Measurements from ENCODE around the gene RAD51B. TPM values are rescaled to one million over a fixed set of nuclear protein-coding genes. Genes with fewer than 3 reads are reported as not detected.

Gene RAD51B
- total and polyA plus RNA-seq, 7 donors = 2.4 to 24.4 (median 7.1) TPM

GRCh38 chr14:68724914-68725313 lies 905.3 kb downstream of the RAD51B start:
- 91 to 92% methylated on average over 3 of the region's 3 CpGs for WGBS, 2 donors
- H3K36me3 ChIP-seq = no peaks in the 10 kb centered on the region
- intact Hi-C loops (cut with DNase I) = loop anchor here (5.0 kb wide), 1 partner anchor 37 kb away; no protein-coding TSS in a partner anchor

DNA sequence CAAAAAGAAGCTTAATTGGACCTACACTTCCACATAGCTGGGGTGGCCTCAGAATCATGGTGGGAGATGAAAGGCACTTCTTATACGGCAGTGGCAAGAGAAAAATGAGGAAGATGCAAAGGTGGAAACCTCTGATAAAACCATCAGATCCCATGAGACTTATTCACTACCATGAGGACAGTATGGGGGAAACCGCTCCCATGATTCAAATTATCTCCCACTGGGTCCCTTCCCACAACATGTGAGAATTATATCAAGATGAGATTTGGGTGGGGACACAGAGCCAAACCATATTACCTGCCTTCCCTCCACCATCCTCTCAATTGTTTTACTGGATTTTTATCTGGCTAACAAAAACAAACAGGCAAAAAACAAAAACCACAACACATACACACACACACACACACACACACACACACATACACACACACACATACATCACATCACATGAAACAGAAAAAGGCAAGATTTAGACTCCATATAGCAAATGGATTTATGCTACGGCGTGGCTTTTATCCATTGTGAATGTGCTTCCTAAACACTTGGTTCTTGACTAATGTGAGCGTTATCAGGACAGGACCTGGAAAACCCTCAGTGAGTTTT lies 906.6 kb downstream of the RAD51B start:
- Histone ChIP-seq H3K27me3 (no peaks in the 10 kb centered on the region), H3K9me3 (no peaks in the 10 kb centered on the region), H3K36me3 (no peaks in the 10 kb centered on the region), H3K4me3 (no peak overlapping the region), H3K27ac (no peak overlapping the region), H3K4me1 (no peaks in the 10 kb centered on the region)
- DNase-seq = no peak
- WGBS, 2 donors = 88 to 94% methylated on average over 5 of the region's 5 CpGs
- intact Hi-C loops (cut with DNase I) = no loop called here
- TF ChIP-seq POLR2A (IDR thresholded peaks at IDR 0.05) (no peak), EP300 (IDR thresholded peaks at IDR 0.05) (no peak), POLR2AphosphoS5 (IDR thresholded peaks at IDR 0.05) (no peak)
- TF ChIP-seq, protein P1, sequence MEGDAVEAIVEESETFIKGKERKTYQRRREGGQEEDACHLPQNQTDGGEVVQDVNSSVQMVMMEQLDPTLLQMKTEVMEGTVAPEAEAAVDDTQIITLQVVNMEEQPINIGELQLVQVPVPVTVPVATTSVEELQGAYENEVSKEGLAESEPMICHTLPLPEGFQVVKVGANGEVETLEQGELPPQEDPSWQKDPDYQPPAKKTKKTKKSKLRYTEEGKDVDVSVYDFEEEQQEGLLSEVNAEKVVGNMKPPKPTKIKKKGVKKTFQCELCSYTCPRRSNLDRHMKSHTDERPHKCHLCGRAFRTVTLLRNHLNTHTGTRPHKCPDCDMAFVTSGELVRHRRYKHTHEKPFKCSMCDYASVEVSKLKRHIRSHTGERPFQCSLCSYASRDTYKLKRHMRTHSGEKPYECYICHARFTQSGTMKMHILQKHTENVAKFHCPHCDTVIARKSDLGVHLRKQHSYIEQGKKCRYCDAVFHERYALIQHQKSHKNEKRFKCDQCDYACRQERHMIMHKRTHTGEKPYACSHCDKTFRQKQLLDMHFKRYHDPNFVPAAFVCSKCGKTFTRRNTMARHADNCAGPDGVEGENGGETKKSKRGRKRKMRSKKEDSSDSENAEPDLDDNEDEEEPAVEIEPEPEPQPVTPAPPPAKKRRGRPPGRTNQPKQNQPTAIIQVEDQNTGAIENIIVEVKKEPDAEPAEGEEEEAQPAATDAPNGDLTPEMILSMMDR (IDR thresholded peaks at IDR 0.05) = no peak

More at GRCh38 chr14:68724914-68725313, 905.3 kb downstream of the RAD51B start:
- Histone ChIP-seq H3K4me3 (no peak overlapping the region), H3K27ac (no peak overlapping the region), H3K4me1 (no peaks in the 10 kb centered on the region), H3K27me3 (no peaks in the 10 kb centered on the region), H3K9me3 (no peaks in the 10 kb centered on the region)
- TF ChIP-seq POLR2AphosphoS5 (IDR thresholded peaks at IDR 0.05) (no peak), POLR2A (IDR thresholded peaks at IDR 0.05) (no peak), EP300 (IDR thresholded peaks at IDR 0.05) (no peak)
- TF ChIP-seq, protein P1 (IDR thresholded peaks at IDR 0.05) = no peak
- DNase-seq = no peak

GRCh38 chr14:68727315-68728047 lies 907.9 kb downstream of the RAD51B start:
- TF ChIP-seq POLR2AphosphoS5 (IDR thresholded peaks at IDR 0.05) (no peak), EP300 (IDR thresholded peaks at IDR 0.05) (no peak), POLR2A (IDR thresholded peaks at IDR 0.05) (no peak)
- TF ChIP-seq, protein P1 (IDR thresholded peaks at IDR 0.05) = no peak
- intact Hi-C loops (cut with DNase I) = no loop called here
- Histone ChIP-seq H3K9me3 (no peaks in the 10 kb centered on the region), H3K4me3 (no peak overlapping the region), H3K27ac (no peak overlapping the region), H3K4me1 (no peaks in the 10 kb centered on the region), H3K36me3 (no peaks in the 10 kb centered on the region), H3K27me3 (no peaks in the 10 kb centered on the region)
- 27 to 59% methylated on average over 5 of the region's 5 CpGs for WGBS, 2 donors
- no peak for DNase-seq

GRCh38 chr14:68728342-68729106 lies 908.9 kb downstream of the RAD51B start:
- no peak overlapping the region for H3K4me3 ChIP-seq
- no peak overlapping the region for H3K27ac ChIP-seq
- TF ChIP-seq, protein P1 (IDR thresholded peaks at IDR 0.05) = no peak
- TF ChIP-seq POLR2A (IDR thresholded peaks at IDR 0.05) (no peak), EP300 (IDR thresholded peaks at IDR 0.05) (no peak), POLR2AphosphoS5 (IDR thresholded peaks at IDR 0.05) (no peak)
- H3K4me1 ChIP-seq = peaks cover 0 to 9% (median 2%) of the 10 kb centered on the region in 4 donors
- H3K36me3 ChIP-seq = no peaks in the 10 kb centered on the region
- 83 to 87% methylated on average over 10 of the region's 10 CpGs for WGBS, 2 donors
- H3K27me3 ChIP-seq = no peaks in the 10 kb centered on the region
- no peak for DNase-seq
- no peaks in the 10 kb centered on the region for H3K9me3 ChIP-seq
- intact Hi-C loops (cut with DNase I) = no loop called here
